Caco-2 (cell line): ENCODE data around the gene RHPN2. TPM values are rescaled to one million over a fixed set of nuclear protein-coding genes. Genes with fewer than 3 reads are reported as not detected.

Experiments used
- BruUV-seq: library from RNA; stranded (reverse); fragments of 400-500 nt; replicated peaks from 2 replicates; lab custom pipeline; 2021; lab: Mats Ljungman, UMichigan
- CTCF ChIA-PET: fragments of 300-600 bp; sonication (Branson Sonifier 250); formaldehyde crosslinking; loops from one replicate; lab custom pipeline; 2022; ENCODE audit warnings: antibody characterized with exemption; lab: Charles Lee
- POLR2A ChIA-PET: fragments of 300-600 bp; sonication (Branson Sonifier 250); formaldehyde crosslinking; loops from one replicate; lab custom pipeline; 2022; ENCODE audit warnings: antibody characterized with exemption; lab: Charles Lee
- DNase-seq, 2 experiments: peaks; one replicate each; pipeline versions ENCODE4 v3.0.0 to v3.0.0-alpha.2; 2020 to 2022
- H3K27me3 ChIP-seq: replicated peaks from 2 replicates; pipeline ENCODE4 v1.6.0; 2011; ENCODE audit warnings: low read length; ENCODE audit not compliant: control insufficient read depth, insufficient read depth
- H3K36me3 ChIP-seq: 2 replicates; pipeline ENCODE4 v1.5.1; 2011; ENCODE audit warnings: low read length; ENCODE audit not compliant: control insufficient read depth, insufficient read depth
- H3K4me1 ChIP-seq: fragments of 250-450 bp; sonication (Bioruptor Pico); 2 replicates; pipeline ENCODE4 v1.5.1; 2020; ENCODE audit warnings: mild to moderate bottlenecking
- H3K4me3 ChIP-seq: 2 replicates; pipeline ENCODE4 v1.5.1; 2011; ENCODE audit warnings: low read depth, mild to moderate bottlenecking, control low read depth, low read length
- H3K9me3 ChIP-seq: fragments of 250-450 bp; sonication (Bioruptor Pico); 2 replicates; pipeline ENCODE4 v1.5.1; 2020; ENCODE audit warnings: mild to moderate bottlenecking, moderate library complexity
- H3K27ac Mint-ChIP-seq: one replicate; pipeline ENCODE4 v1.8.0; 2022; ENCODE audit warnings: mixed read lengths; ENCODE audit not compliant: unreplicated experiment
- H3K27me3 Mint-ChIP-seq: one replicate; pipeline ENCODE4 v1.8.0; 2022; ENCODE audit warnings: mixed read lengths; ENCODE audit not compliant: insufficient read depth, unreplicated experiment
- H3K36me3 Mint-ChIP-seq: one replicate; pipeline ENCODE4 v1.8.0; 2022; ENCODE audit warnings: mild to moderate bottlenecking, mixed read lengths; ENCODE audit not compliant: insufficient read depth, unreplicated experiment
- H3K4me1 Mint-ChIP-seq: one replicate; pipeline ENCODE4 v1.8.0; 2022; ENCODE audit warnings: low read depth, mixed read lengths; ENCODE audit not compliant: unreplicated experiment
- H3K4me3 Mint-ChIP-seq: one replicate; pipeline ENCODE4 v1.8.0; 2022; ENCODE audit warnings: mild to moderate bottlenecking, moderate library complexity, mixed read lengths; ENCODE audit not compliant: unreplicated experiment
- H3K9me3 Mint-ChIP-seq: one replicate; pipeline ENCODE4 v1.8.0; 2022; ENCODE audit warnings: mixed read lengths; ENCODE audit not compliant: unreplicated experiment
- intact Hi-C: fragments of 100-400 bp; cut with micrococcal nuclease; formaldehyde crosslinking; loops from one replicate; pipeline ENCODE4 v1.10.0; 2022; ENCODE audit not compliant: unreplicated experiment
- total RNA-seq: library from RNA; stranded (reverse); gene quantifications from 2 replicates; pipeline ENCODE4 v1.2.3, GENCODE V29; 2022
- TF ChIP-seq, protein P1 (sequence below), 2 experiments: fragments of 200-600 bp in 1 of 2; IDR thresholded peaks; 1 replicate in 1 of 2; 2 replicates in 1 of 2; pipeline versions ENCODE4 v1.5.1 to v1.8.0; 2011 to 2022; ENCODE audit warnings: antibody characterized with exemption in 1 of 2, control low read depth in 1 of 2, inconsistent platforms in 1 of 2, low read depth in 1 of 2, low read length in 1 of 2, mild to moderate bottlenecking in 1 of 2, moderate library complexity in 1 of 2; ENCODE audit not compliant: insufficient read depth in 1 of 2, severe bottlenecking in 1 of 2, unreplicated experiment in 1 of 2

RHPN2 gene
- total RNA-seq, 1 experiment from 2014 or later, result 69.5 TPM

DNA sequence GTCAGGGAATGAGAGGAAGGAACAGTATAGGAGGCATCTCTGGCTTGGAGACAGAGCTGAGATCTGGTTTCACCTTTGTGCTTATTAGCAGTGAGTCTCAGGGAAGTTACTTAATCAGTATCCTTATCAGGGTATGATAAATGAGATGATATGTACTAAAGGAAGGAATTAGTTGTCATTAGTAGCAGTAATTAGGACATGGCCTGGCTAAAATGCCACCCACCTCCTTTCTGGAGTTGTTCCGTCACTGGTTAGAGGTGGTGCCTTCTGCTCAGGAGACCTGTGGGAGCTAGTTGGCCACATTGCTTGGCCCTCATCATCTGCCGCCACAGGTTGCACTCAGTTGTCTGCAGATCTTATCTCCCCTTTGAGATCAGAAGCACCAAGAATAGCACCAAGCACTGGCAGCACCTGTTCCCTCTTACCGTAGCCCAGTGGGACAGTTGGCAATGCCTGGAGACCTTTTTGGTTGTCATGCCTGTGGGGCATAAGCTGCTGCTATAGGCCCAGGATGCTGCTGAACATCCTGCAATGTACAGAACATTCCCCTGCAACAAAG is 21.0 kb upstream of the RHPN2 start:
- peaks cover 45% of the 10 kb centered on the region for H3K36me3 Mint-ChIP-seq
- peak overlapping the region; percentile 60 for H3K27ac Mint-ChIP-seq
- intact Hi-C loops, result no loop called here

DNA sequence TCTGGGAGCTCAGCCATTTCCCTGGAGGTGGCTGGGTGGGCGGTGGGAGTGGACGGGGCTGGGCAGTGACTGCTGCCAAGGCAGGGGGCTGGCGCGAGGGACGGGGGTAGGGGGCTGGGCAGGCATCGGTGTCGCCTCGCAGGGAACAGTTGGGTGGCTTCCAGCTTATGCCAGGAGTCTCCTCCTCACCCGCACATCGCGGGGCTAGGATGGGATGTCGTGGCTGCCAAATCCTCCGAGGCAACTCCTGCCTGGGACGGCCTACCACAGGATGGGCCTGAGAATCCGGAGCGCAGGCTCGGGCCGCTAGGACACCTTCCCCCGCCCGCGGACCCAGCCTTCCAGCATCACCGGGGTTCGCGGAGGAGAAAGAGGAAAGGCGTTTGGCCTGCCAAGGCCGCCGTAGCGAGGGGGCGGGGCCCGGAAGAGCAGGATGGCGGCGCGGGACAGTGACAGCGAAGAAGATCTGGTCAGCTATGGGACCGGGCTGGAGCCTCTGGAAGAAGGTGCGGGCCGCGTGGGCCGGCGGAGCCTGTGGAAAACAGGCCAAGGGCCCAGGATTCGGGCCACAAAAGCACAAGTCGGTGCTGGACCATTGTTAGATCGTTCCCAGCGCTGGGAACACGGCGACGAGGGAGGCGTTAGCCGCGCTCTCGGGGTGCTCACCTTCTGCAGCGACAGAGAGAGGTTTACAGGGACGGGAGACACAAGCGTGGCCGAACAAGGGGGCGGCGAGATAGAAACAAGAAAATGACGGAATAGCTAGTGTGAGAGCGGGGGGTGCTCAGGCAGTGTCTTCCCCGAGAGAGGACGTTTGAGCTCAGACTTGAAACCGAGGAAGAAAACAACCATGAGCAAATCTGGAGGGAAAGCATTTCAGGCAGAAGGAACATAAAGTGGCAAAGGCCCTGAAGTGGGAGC is 16.3 kb upstream of the RHPN2 start, which contains the start of gene GPATCH1:
Gene GPATCH1 (plus strand): TSS at position 421 of the 921 bp plus-strand sequence. CDS start 13 bp downstream, at position 434.
- peak within 1 kb of the TSS; percentile 98 for H3K27ac Mint-ChIP-seq
- peak; percentile 92 to 95 for DNase-seq
- H3K4me1 Mint-ChIP-seq, result peaks cover 29% of the 10 kb centered on the region
- TF ChIP-seq, protein P1, sequence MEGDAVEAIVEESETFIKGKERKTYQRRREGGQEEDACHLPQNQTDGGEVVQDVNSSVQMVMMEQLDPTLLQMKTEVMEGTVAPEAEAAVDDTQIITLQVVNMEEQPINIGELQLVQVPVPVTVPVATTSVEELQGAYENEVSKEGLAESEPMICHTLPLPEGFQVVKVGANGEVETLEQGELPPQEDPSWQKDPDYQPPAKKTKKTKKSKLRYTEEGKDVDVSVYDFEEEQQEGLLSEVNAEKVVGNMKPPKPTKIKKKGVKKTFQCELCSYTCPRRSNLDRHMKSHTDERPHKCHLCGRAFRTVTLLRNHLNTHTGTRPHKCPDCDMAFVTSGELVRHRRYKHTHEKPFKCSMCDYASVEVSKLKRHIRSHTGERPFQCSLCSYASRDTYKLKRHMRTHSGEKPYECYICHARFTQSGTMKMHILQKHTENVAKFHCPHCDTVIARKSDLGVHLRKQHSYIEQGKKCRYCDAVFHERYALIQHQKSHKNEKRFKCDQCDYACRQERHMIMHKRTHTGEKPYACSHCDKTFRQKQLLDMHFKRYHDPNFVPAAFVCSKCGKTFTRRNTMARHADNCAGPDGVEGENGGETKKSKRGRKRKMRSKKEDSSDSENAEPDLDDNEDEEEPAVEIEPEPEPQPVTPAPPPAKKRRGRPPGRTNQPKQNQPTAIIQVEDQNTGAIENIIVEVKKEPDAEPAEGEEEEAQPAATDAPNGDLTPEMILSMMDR (IDR thresholded peaks at IDR 0.05; ENCODE audit: insufficient read depth in 1 of 2, low read depth in 1 of 2, low read length in 1 of 2, severe bottlenecking in 1 of 2, unreplicated experiment in 1 of 2), result no peak
- ChIA-PET CTCF (interaction anchor here (0.5 to 0.7 kb wide), 2 partner anchors 9 to 59 kb away, joined by 3 to 4 read pairs; no protein-coding TSS in a partner anchor), POLR2A (no interaction called here)
- peaks cover 27% of the 10 kb centered on the region for H3K4me1 ChIP-seq
- peak within 1 kb of the TSS; percentile 76 for H3K4me3 ChIP-seq
- TSS peak; percentile 53 for BruUV-seq
- no peaks in the 10 kb centered on the region for H3K27me3 Mint-ChIP-seq
- no peaks in the 10 kb centered on the region; the same call in none of the 2 replicates for H3K36me3 ChIP-seq
- H3K36me3 Mint-ChIP-seq, result peaks cover 30% of the 10 kb centered on the region
- H3K4me3 Mint-ChIP-seq, result peak within 1 kb of the TSS; percentile 100
- no peaks in the 10 kb centered on the region for H3K9me3 Mint-ChIP-seq
- intact Hi-C loops, result no loop called here
- no peaks in the 10 kb centered on the region for H3K27me3 ChIP-seq
- H3K9me3 ChIP-seq, result no peaks in the 10 kb centered on the region

More for the DNA sequence above, 21.0 kb upstream of the RHPN2 start:
- Mint-ChIP-seq H3K9me3 (no peaks in the 10 kb centered on the region), H3K4me3 (no peak overlapping the region), H3K27me3 (no peaks in the 10 kb centered on the region), H3K4me1 (peaks cover 29% of the 10 kb centered on the region)
- H3K9me3 ChIP-seq, result no peaks in the 10 kb centered on the region
- ChIA-PET POLR2A (interaction anchor here (0.6 kb wide), 1 partner anchor 14 kb away, joined by 7 read pairs; no protein-coding TSS in a partner anchor), CTCF (no interaction called here)
- no peaks in the 10 kb centered on the region; the same call in none of the 2 replicates for H3K36me3 ChIP-seq
- TF ChIP-seq, protein P1 (IDR thresholded peaks at IDR 0.05; ENCODE audit: insufficient read depth in 1 of 2, low read depth in 1 of 2, low read length in 1 of 2, severe bottlenecking in 1 of 2, unreplicated experiment in 1 of 2), result no peak
- no peak overlapping the region for H3K4me3 ChIP-seq
- BruUV-seq, result no TSS peak
- H3K27me3 ChIP-seq, result no peaks in the 10 kb centered on the region
- H3K4me1 ChIP-seq, result peaks cover 21% of the 10 kb centered on the region; the same call in 1 of the 2 replicates
- no peak for DNase-seq

- H3K27ac Mint-ChIP-seq, result peak overlapping the region; percentile 32
- Histone ChIP-seq H3K36me3 (no peaks in the 10 kb centered on the region), H3K27me3 (no peaks in the 10 kb centered on the region), H3K9me3 (no peaks in the 10 kb centered on the region), H3K4me1 (peaks cover 20% of the 10 kb centered on the region), H3K4me3 (no peak overlapping the region)
- ChIA-PET CTCF (no interaction called here), POLR2A (no interaction called here)
- peaks cover 9% of the 10 kb centered on the region for H3K36me3 Mint-ChIP-seq
- intact Hi-C loops, result no loop called here
- no peak overlapping the region for H3K4me3 Mint-ChIP-seq
- DNase-seq, result no peak
- H3K9me3 Mint-ChIP-seq, result no peaks in the 10 kb centered on the region
- TF ChIP-seq, protein P1 (IDR thresholded peaks at IDR 0.05; ENCODE audit: insufficient read depth in 1 of 2, low read depth in 1 of 2, low read length in 1 of 2, severe bottlenecking in 1 of 2, unreplicated experiment in 1 of 2), result no peak
- peaks cover 17% of the 10 kb centered on the region for H3K4me1 Mint-ChIP-seq
- H3K27me3 Mint-ChIP-seq, result no peaks in the 10 kb centered on the region
- BruUV-seq, result no TSS peak
Measured at GRCh38 chr19:33075519-33075918, 10.8 kb upstream of the RHPN2 start.
